ENCODE measurements around the gene ASB7.
"Not testable (repeated sequence)": the region's sequence is repeated elsewhere in the genome, so short reads cannot be mapped to it uniquely, and the experiment has no call there.

Gene ASB7

GRCh38 chr15:100653608-100654007 lies 51.2 kb downstream of the ASB7 start:
- DNase-seq: no peak

- DNase-seq: no peak
Measured at GRCh38 chr15:100658895-100659294, 56.5 kb downstream of the ASB7 start.

- no peak for DNase-seq
Measured at GRCh38 chr15:100661156-100661555, 58.8 kb downstream of the ASB7 start.

- DNase-seq: no peak
Measured at GRCh38 chr15:100663086-100663914, 60.9 kb downstream of the ASB7 start.

GRCh38 chr15:100663915-100664281 lies 61.5 kb downstream of the ASB7 start:
- no peak for DNase-seq

GRCh38 chr15:100665570-100665969 lies 63.2 kb downstream of the ASB7 start:
- no peak for DNase-seq

GRCh38 chr15:100667405-100668347 lies 65.3 kb downstream of the ASB7 start:
- DNase-seq: no peak

- no peak for DNase-seq
Measured at GRCh38 chr15:100668348-100668745, 66.0 kb downstream of the ASB7 start.

- DNase-seq: no peak
Measured at GRCh38 chr15:100669260-100669659, 66.9 kb downstream of the ASB7 start.

GRCh38 chr15:100670505-100671021 lies 68.2 kb downstream of the ASB7 start:
- DNase-seq: no peak

GRCh38 chr15:100671124-100671680 lies 68.8 kb downstream of the ASB7 start:
- DNase-seq: no peak

GRCh38 chr15:100671858-100672543 lies 69.6 kb downstream of the ASB7 start:
- no peak for DNase-seq

GRCh38 chr15:100672959-100673358 lies 70.6 kb downstream of the ASB7 start:
- no peak for DNase-seq

- DNase-seq: not testable (repeated sequence)
Measured at GRCh38 chr15:100679151-100679550, 76.8 kb downstream of the ASB7 start.

- DNase-seq: no peak
Measured at GRCh38 chr15:100680726-100681125, 78.3 kb downstream of the ASB7 start.

- no peak for DNase-seq
Measured at GRCh38 chr15:100681335-100681746, 79.0 kb downstream of the ASB7 start.

GRCh38 chr15:100682468-100682867 lies 80.1 kb downstream of the ASB7 start:
- no peak for DNase-seq

- DNase-seq: no peak
Measured at GRCh38 chr15:100683434-100683833, 81.0 kb downstream of the ASB7 start.

- no peak for DNase-seq
Measured at GRCh38 chr15:100684591-100684990, 82.2 kb downstream of the ASB7 start.

GRCh38 chr15:100686021-100686724 lies 83.8 kb downstream of the ASB7 start:
- DNase-seq: no peak

GRCh38 chr15:100686725-100687473 lies 84.5 kb downstream of the ASB7 start:
- no peak for DNase-seq
